HG03457 (cell line): ENCODE results near the gene FSTL3.
"Not testable (repeated sequence)": the region's sequence is repeated elsewhere in the genome, so short reads cannot be mapped to it uniquely, and the experiment has no call there.

Experiments used
- ATAC-seq: cut with Tn5 transposase; IDR thresholded peaks from one replicate; pipeline ENCODE4 v1.9.1; 2021; ENCODE audit warnings: moderate number of reproducible peaks; ENCODE audit not compliant: unreplicated experiment

The FSTL3 gene

GRCh38 chr19:709196-709964, 33.2 kb downstream of the FSTL3 start:
- ATAC-seq: no peak

GRCh38 chr19:709965-710571, 33.9 kb downstream of the FSTL3 start:
- ATAC-seq: no peak

- ATAC-seq: no peak
Observed at GRCh38 chr19:710767-711166, 34.6 kb downstream of the FSTL3 start.

GRCh38 chr19:711254-711653, 35.1 kb downstream of the FSTL3 start:
- ATAC-seq: no peak

- ATAC-seq: no peak
Observed at GRCh38 chr19:715347-715746, 39.2 kb downstream of the FSTL3 start.

- ATAC-seq: no peak
Observed at GRCh38 chr19:718251-718951, 42.2 kb downstream of the FSTL3 start.

- no peak for ATAC-seq
Observed at GRCh38 chr19:718991-719512, 42.9 kb downstream of the FSTL3 start.

GRCh38 chr19:719636-720344, 43.6 kb downstream of the FSTL3 start:
- ATAC-seq: no peak

- ATAC-seq: no peak
Observed at GRCh38 chr19:720345-721160, 44.4 kb downstream of the FSTL3 start.

- ATAC-seq: no peak
Observed at GRCh38 chr19:722553-723101, 46.4 kb downstream of the FSTL3 start.

GRCh38 chr19:723247-723646, 47.1 kb downstream of the FSTL3 start:
- no peak for ATAC-seq

- ATAC-seq: no peak
Observed at GRCh38 chr19:723714-724113, 47.5 kb downstream of the FSTL3 start.

- ATAC-seq: no peak
Observed at GRCh38 chr19:725461-726089, 49.4 kb downstream of the FSTL3 start.

- ATAC-seq: no peak
Observed at GRCh38 chr19:726993-727956, 51.1 kb downstream of the FSTL3 start.

GRCh38 chr19:728011-728410, 51.8 kb downstream of the FSTL3 start:
- no peak for ATAC-seq

- ATAC-seq: not testable (repeated sequence)
Observed at GRCh38 chr19:729564-729963, 53.4 kb downstream of the FSTL3 start.

- ATAC-seq: no peak
Observed at GRCh38 chr19:729965-730668, 53.9 kb downstream of the FSTL3 start.

GRCh38 chr19:731000-731399, 54.8 kb downstream of the FSTL3 start:
- no peak for ATAC-seq
